Chondrocyte (in vitro differentiated cells): ENCODE measurements around the gene HOXC11. TPM values are rescaled to one million over a fixed set of nuclear protein-coding genes. Genes with fewer than 3 reads are reported as not detected.

Experiments
- DNase-seq: peaks from one replicate; pipeline ENCODE4 v3.0.0; 2021; ENCODE audit warnings: mixed read lengths, low spot score
- H3K27ac Mint-ChIP-seq: one replicate; pipeline ENCODE4 v1.8.0; 2021; ENCODE audit warnings: mild to moderate bottlenecking, moderate library complexity, mixed read lengths; ENCODE audit not compliant: unreplicated experiment
- H3K27me3 Mint-ChIP-seq: 2 replicates; pipeline ENCODE4 v1.8.0; 2021; ENCODE audit warnings: low read depth, mixed read lengths
- H3K36me3 Mint-ChIP-seq: 2 replicates; pipeline ENCODE4 v1.8.0; 2021; ENCODE audit warnings: low read depth, mixed read lengths
- H3K4me1 Mint-ChIP-seq: 2 replicates; pipeline ENCODE4 v1.8.0; 2021; ENCODE audit warnings: low read depth, mild to moderate bottlenecking, mixed read lengths
- H3K4me3 Mint-ChIP-seq: one replicate; pipeline ENCODE4 v1.8.0; 2021; ENCODE audit warnings: mild to moderate bottlenecking, moderate library complexity, mixed read lengths; ENCODE audit not compliant: unreplicated experiment
- H3K9me3 Mint-ChIP-seq: 2 replicates; pipeline ENCODE4 v1.8.0; 2021; ENCODE audit warnings: low read depth, mixed read lengths
- CTCF ChIP-seq: fragments of 200-600 bp; sonication (generic); IDR thresholded peaks from 2 replicates; pipeline ENCODE4 v1.5.0; 2021; ENCODE audit warnings: antibody characterized with exemption, mild to moderate bottlenecking, moderate library complexity
- total RNA-seq: library from RNA; stranded (reverse); gene quantifications from 3 replicates; pipeline ENCODE4 v1.2.1, GENCODE V29; 2021

HOXC11 gene
- total RNA-seq, 1 donor from 2014 or later = not detected

- Mint-ChIP-seq H3K4me1 (peaks cover 3% of the 10 kb centered on the region), H3K4me3 (no peak overlapping the region), H3K9me3 (no peaks in the 10 kb centered on the region), H3K36me3 (no peaks in the 10 kb centered on the region), H3K27ac (no peak overlapping the region), H3K27me3 (peaks cover 85% of the 10 kb centered on the region)
- DNase-seq = no peak
- no peak for TF ChIP-seq CTCF
These were observed 32.4 kb upstream of the HOXC11 start for GRCh38 chr12:53940443-53941014.

GRCh38 chr12:53941187-53941586, 31.7 kb upstream of the HOXC11 start:
- no peak for DNase-seq
- TF ChIP-seq CTCF = no peak
- Mint-ChIP-seq H3K27ac (no peak overlapping the region), H3K36me3 (no peaks in the 10 kb centered on the region), H3K4me3 (no peak overlapping the region), H3K4me1 (no peaks in the 10 kb centered on the region), H3K9me3 (no peaks in the 10 kb centered on the region), H3K27me3 (peaks cover 85% of the 10 kb centered on the region)

- no peak overlapping the region for H3K4me3 Mint-ChIP-seq
- H3K4me1 Mint-ChIP-seq = no peaks in the 10 kb centered on the region
- H3K27ac Mint-ChIP-seq = no peak overlapping the region
- H3K9me3 Mint-ChIP-seq = no peaks in the 10 kb centered on the region
- no peak for DNase-seq
- peaks cover 86% of the 10 kb centered on the region for H3K27me3 Mint-ChIP-seq
- no peak for TF ChIP-seq CTCF
- no peaks in the 10 kb centered on the region for H3K36me3 Mint-ChIP-seq
These were observed 31.2 kb upstream of the HOXC11 start for GRCh38 chr12:53941750-53942149.

- Mint-ChIP-seq H3K9me3 (no peaks in the 10 kb centered on the region), H3K4me3 (no peak overlapping the region), H3K4me1 (no peaks in the 10 kb centered on the region), H3K36me3 (no peaks in the 10 kb centered on the region), H3K27ac (no peak overlapping the region), H3K27me3 (peaks cover 83% of the 10 kb centered on the region)
- no peak for TF ChIP-seq CTCF
- no peak for DNase-seq
These were observed 30.4 kb upstream of the HOXC11 start for GRCh38 chr12:53942467-53942997.

GRCh38 chr12:53944209-53944608, 28.7 kb upstream of the HOXC11 start:
- H3K4me3 Mint-ChIP-seq = no peak overlapping the region
- no peaks in the 10 kb centered on the region for H3K9me3 Mint-ChIP-seq
- DNase-seq = no peak
- no peak overlapping the region for H3K27ac Mint-ChIP-seq
- no peaks in the 10 kb centered on the region for H3K36me3 Mint-ChIP-seq
- H3K4me1 Mint-ChIP-seq = no peaks in the 10 kb centered on the region
- peaks cover 88% of the 10 kb centered on the region for H3K27me3 Mint-ChIP-seq
- TF ChIP-seq CTCF = no peak
